Esophagus squamous epithelium (tissue), 4 donors: ENCODE data around the gene EVA1A.

Experiments
- POLR2A ChIP-seq, 4 donors: fragments of 450-650 bp; IDR thresholded peaks; one replicate each; pipeline ENCODE4 v1.6.1; 2017; ENCODE audit warnings: antibody characterized with exemption in 4 of 4, mild to moderate bottlenecking in 4 of 4, moderate library complexity in 3 of 4
- TF ChIP-seq, protein P1 (sequence below), 6 experiments: fragments of 450-650 bp in 4 of 6; fragments of 200-600 bp in 2 of 6; sonication (generic) in 2 of 6; IDR thresholded peaks; one replicate each; pipeline ENCODE4 v1.5.1; 2016 to 2019; ENCODE audit warnings: antibody characterized with exemption in 6 of 6, mild to moderate bottlenecking in 4 of 6, moderate library complexity in 4 of 6

DNA sequence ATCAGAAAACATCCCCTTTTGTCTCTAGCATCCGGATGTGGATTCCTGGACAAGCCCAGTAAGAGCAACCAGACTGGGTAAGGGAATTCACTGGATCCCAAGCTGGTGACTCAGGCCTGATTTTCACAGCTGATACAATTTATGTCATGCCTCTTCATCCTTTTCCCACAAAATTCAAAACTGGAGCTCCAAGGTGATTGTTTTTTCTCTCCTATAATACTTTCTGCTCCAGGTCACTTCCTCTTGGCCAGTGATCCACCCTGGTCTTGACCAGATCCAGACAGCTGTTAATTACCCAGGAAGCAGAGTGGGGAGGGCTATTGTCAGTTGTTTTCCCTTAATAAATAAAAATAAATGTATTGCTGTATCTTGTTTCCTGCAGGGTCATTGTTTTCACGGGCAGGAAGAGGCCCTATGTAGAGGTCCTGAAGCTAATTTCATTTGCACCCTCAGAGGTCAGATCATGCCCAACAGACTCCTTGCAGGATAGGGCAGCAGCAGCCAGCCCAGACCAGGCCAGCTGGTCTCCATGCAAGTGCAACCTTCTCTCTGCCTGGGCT is 57.6 kb downstream of the EVA1A start:
- TF ChIP-seq, protein P1, sequence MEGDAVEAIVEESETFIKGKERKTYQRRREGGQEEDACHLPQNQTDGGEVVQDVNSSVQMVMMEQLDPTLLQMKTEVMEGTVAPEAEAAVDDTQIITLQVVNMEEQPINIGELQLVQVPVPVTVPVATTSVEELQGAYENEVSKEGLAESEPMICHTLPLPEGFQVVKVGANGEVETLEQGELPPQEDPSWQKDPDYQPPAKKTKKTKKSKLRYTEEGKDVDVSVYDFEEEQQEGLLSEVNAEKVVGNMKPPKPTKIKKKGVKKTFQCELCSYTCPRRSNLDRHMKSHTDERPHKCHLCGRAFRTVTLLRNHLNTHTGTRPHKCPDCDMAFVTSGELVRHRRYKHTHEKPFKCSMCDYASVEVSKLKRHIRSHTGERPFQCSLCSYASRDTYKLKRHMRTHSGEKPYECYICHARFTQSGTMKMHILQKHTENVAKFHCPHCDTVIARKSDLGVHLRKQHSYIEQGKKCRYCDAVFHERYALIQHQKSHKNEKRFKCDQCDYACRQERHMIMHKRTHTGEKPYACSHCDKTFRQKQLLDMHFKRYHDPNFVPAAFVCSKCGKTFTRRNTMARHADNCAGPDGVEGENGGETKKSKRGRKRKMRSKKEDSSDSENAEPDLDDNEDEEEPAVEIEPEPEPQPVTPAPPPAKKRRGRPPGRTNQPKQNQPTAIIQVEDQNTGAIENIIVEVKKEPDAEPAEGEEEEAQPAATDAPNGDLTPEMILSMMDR (IDR thresholded peaks at IDR 0.05): no peak
- no peak for TF ChIP-seq POLR2A (IDR thresholded peaks at IDR 0.05)
